GM12892 (cell line): Measurements from ENCODE around the gene P3H2.

Experiments
- DNase-seq: peaks from one replicate; pipeline ENCODE4 v3.0.0; 2011; ENCODE audit not compliant: insufficient read length
- FAIRE-seq: peaks from 2 replicates; lab custom pipeline; 2011; peaks lifted over from hg19 to GRCh38; lab: Jason Lieb, UNC
- POLR2A ChIP-seq: IDR thresholded peaks from 2 replicates; pipeline ENCODE4 v1.6.1; 2011; ENCODE audit warnings: low read depth, low read length, control low read depth
- POLR2AphosphoS5 ChIP-seq: IDR thresholded peaks from 2 replicates; pipeline ENCODE4 v1.6.1; 2011; ENCODE audit warnings: low read depth, low read length, control low read depth
- TAF1 ChIP-seq: IDR thresholded peaks from 2 replicates; pipeline ENCODE4 v1.6.1; 2011; ENCODE audit warnings: low read depth, mild to moderate bottlenecking, control low read depth, low read length, borderline replicate concordance

P3H2 gene

DNA sequence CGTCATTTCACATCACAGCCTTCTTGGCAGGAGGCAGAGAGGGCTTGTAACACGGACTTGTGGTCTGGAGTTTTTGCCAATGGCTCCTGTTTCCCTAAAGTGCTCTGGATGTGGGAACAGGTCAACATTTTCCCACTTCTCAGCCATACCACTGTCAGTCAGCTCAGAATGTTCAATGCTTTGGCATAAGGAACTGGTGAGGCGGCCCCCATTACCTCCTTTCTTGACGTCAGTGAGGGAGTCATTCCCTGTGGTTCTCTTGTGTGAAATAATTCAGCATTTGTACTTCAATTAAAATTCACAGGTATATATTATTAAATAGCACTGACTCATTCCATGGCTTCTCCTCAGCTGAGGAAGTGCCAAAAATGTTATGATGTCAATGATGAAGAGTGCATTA, 167.1 kb downstream of the P3H2 start:
- DNase-seq: no peak
- no peak for FAIRE-seq
- TF ChIP-seq POLR2A: no peak
- TF ChIP-seq POLR2AphosphoS5: no peak

- FAIRE-seq: no peak
Measured at GRCh38 chr3:189952272-189952671, 168.4 kb downstream of the P3H2 start.

DNA sequence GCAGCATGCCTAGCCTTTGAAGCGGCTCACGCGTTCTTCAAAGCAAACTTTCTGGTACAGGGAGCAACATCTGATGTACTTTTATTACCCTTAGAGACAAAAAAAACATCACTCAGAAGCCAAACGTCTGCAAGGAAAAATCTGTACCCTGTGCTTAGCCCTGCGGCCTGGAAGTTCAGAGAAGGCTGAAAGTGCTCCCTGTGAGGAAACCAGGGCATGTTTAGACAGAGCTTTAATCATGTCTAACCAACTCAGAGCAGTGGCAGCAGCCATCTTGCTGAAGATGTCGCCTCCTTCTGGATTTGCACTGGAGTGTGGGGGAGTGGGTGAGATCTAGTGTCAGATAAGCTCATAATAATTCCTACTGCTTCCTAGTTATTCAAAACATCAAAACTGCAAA, 170.4 kb downstream of the P3H2 start:
- DNase-seq (no peak), FAIRE-seq (no peak)
- TF ChIP-seq TAF1: no peak
- no peak for TF ChIP-seq POLR2AphosphoS5
- no peak for TF ChIP-seq POLR2A

More at GRCh38 chr3:189952272-189952671, 168.4 kb downstream of the P3H2 start:
- TF ChIP-seq POLR2AphosphoS5: no peak
- DNase-seq: no peak

DNA sequence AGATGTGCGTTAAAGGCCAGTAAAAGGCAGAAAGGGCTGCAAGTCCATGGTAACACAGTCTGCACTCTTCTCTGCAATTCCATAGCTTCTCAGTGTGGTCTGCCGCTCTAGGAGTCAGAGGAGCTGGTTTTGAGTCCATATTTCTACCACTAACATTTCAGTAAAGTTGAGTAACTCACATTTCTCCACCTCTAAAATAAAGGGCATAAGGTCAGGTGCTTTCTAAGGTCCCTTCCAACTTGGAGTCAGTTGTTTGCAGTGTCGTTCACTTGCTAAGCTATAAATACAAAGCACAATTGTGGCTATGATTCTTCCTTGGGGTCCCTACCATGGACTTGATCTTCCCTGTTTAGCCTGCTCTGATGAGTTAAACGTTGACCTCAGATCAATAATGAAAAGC, 171.1 kb downstream of the P3H2 start:
- DNase-seq (no peak), FAIRE-seq (peak; percentile 36)
- TF ChIP-seq TAF1: no peak
- no peak for TF ChIP-seq POLR2A
- no peak for TF ChIP-seq POLR2AphosphoS5

GRCh38 chr3:189948724-189949045, 172.0 kb downstream of the P3H2 start:
- TF ChIP-seq POLR2AphosphoS5 (no peak), POLR2A (no peak), TAF1 (no peak)
- DNase-seq (no peak), FAIRE-seq (no peak)

GRCh38 chr3:189947948-189948723, 172.6 kb downstream of the P3H2 start:
- FAIRE-seq: peak; percentile 94
- no peak for TF ChIP-seq POLR2AphosphoS5
- no peak for TF ChIP-seq POLR2A
- no peak for TF ChIP-seq TAF1
- DNase-seq: no peak

DNA sequence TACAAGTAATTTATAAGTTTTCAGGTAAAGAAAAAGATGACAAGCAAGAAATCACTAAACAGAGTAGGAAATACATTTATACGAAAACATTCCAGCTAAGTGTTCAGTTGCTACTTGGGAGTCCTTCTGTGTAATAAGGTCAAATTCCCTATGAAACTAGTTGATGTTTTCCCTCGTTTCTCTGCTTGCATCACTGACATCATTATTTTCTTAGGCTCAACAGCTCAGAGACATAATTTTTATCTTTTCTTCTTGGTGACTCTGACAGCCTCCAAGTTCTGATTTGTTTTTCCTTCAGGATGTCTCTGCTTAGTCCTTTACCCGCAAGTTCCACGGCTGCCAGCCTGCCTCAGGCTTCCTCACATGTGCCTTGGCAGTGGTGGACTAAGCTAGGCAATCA, 173.6 kb downstream of the P3H2 start:
- no peak for TF ChIP-seq POLR2AphosphoS5
- TF ChIP-seq POLR2A: no peak
- TF ChIP-seq TAF1: no peak
- DNase-seq (no peak), FAIRE-seq (no peak)

DNA sequence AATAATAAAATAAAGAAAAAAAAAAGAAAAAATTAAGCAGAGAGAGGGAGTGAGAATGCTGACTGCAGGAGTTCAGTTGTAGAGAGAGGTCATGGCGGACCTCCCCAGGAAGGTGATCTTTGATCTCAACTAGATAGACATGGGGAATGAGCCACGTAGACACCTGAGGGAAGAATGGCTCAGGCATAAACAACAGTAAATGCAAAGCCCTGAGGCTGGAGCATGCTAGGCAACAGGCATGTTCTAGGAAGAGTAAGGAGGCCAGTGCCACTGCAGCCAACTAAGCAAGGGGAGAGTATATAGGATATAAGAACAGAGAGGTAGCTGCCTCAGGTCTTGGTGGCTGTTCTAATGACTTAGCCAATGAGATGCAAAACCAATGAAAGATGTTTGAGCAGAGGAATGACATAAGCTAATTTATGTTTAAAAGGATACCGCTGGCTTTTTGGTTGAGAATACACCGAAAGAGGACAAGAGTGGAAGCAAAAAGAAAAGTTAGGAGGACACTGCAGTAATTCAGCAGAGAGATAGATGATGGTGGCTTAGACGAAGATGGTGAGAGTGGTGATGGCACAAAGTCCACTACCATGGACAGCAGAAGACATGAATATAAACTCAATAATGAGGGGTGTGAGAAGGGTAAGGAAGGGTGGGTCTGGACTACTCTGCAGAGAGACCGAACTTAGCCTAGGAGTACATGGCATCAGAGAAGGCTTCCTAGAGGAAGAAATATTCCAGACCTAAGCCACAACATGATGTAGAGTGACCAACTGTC, 174.6 kb downstream of the P3H2 start:
- FAIRE-seq (no peak), DNase-seq (no peak)
- TF ChIP-seq TAF1 (no peak), POLR2A (no peak), POLR2AphosphoS5 (no peak)

DNA sequence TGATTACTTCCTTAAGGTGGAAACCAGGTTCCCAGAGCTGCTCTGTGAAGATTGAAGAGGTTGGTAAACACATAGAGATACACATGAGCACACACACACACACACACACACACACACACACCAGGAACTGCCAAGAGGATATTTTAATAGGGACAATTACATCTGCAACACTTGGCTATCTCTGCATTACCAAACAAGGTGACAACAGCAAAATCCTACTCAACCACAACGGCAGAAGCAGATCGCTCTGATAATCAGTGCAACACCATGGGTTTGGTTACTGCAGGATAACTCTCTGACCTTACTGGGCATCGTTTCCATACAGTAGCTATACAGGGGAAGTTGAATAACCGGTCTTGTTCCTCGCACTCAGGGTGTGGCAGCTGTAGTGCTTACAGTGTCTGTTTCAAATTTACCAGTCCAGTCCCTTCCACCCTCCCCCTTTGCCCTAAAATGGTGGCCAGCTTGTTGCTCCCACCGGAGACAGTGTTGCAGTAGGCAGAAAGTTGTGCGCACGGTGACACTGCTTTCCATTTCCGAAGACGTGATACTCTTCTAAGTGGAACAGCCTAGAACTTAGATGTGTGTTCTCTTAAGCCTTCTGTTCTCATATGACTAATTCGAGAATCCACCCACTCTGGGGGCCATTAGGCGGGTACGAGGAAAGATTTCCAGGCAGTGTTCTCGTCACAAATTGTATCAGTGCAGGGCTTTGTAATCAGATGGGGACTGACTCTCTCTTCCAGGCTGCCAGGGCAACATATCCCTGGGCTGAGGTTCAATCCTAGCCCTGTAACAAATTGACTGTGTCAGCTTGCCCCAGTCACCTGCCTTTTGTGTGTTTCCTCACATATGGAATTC, 176.2 kb downstream of the P3H2 start:
- TF ChIP-seq TAF1 (no peak), POLR2AphosphoS5 (no peak), POLR2A (no peak)
- DNase-seq (no peak), FAIRE-seq (no peak)

DNA sequence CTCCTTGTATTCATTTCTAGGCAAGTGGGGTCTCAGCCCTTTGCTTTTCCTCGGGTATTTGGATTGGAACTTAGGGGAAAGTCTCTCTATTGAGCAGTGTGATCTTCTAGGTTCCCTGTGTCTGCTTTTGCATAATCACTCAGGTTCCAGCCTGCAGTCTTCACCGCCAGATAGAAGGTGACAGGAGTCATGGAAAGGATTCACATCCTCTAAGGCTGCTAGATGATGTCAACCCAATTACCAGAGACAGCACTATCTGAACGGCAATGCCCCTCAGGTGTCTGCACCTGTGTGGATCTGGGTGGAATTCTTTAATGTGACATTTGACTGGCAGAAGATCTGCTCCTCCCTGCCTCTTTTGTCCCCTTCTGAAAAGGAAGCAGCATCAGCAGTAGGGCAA, 177.7 kb downstream of the P3H2 start:
- FAIRE-seq (peak; percentile 27), DNase-seq (no peak)
- TF ChIP-seq TAF1 (no peak), POLR2A (no peak), POLR2AphosphoS5 (no peak)

DNA sequence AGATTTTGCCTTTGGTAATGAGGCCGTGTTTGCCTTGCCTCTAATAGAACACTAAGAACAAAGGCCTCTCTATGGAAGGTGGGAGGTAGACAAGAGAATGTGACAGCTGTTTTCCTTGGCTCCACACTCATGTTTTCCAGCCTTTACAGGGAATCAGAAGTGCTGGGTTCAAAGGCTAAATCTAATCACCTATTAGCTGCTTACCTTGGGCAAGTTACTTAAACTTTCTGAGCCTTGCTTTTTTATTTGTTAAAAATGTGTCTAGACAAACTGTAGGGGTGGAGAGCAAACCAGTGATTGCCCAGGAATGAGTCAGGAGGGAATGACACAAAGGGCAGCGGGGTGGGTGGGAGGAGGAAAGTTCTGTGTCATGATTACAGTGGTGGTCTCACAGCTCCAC, 179.0 kb downstream of the P3H2 start:
- FAIRE-seq (no peak), DNase-seq (no peak)
- TF ChIP-seq POLR2AphosphoS5 (no peak), TAF1 (no peak), POLR2A (no peak)

- FAIRE-seq (no peak), DNase-seq (no peak)
- TF ChIP-seq POLR2AphosphoS5 (no peak), TAF1 (no peak)
Measured at GRCh38 chr3:189941125-189941524, 179.6 kb downstream of the P3H2 start.
